Measurements from ENCODE around the gene SGMS1. TPM values are rescaled to one million over a fixed set of nuclear protein-coding genes. Genes with fewer than 3 reads are reported as not detected.

SGMS1 gene
- total and polyA plus RNA-seq, 2 donors (not counting 3 experiments of a cell fraction or from before 2014, with no cell fraction given) = 9.7 to 23.7 TPM

DNA sequence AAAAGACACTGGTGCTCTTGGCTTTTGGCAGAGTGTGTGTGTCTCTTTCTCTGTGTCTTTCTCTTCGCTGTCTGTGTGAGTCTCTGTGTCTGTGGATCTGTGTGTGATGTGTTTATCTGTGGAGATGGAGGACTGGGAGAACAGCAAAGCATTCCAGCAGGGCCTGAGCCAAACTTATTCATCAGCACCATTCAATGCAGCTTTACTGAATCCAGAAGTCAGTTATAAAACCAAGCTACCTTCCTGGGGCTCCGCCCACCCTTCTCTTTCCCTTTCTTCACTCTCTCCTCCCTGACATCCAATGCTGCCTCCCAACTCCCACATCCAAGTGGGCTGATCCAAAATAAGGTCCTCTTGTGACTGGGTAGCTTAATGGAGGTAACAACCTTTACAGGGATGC, 3.9 kb downstream of the SGMS1 start:
- ChIA-PET CTCF (interaction anchor here (1.4 to 7.3 kb wide), 2 partner anchors 15 to 251 kb away, joined by 4 to 106 read pairs; no protein-coding TSS in a partner anchor), POLR2A (no interaction called here)
- no peak for DNase-seq (ENCODE audit: low read depth, low spot score)
- TF ChIP-seq EZH2 (IDR thresholded peaks at IDR 0.05; ENCODE audit: borderline replicate concordance, low read depth, low read length, severe bottlenecking) = no peak
- TF ChIP-seq FOS (IDR thresholded peaks at IDR 0.05; ENCODE audit: borderline replicate concordance, insufficient read depth, low read length) = no peak
- TF ChIP-seq, protein P1, sequence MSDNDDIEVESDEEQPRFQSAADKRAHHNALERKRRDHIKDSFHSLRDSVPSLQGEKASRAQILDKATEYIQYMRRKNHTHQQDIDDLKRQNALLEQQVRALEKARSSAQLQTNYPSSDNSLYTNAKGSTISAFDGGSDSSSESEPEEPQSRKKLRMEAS (IDR thresholded peaks at IDR 0.05; ENCODE audit: insufficient read depth, insufficient read length) = no peak
- no peak for TF ChIP-seq MYC (IDR thresholded peaks at IDR 0.05; ENCODE audit: low read depth, low read length)
- TF ChIP-seq GATA2 (IDR thresholded peaks at IDR 0.05; ENCODE audit: insufficient read depth, insufficient read length, low read depth, low read length) = no peak
- TF ChIP-seq, protein P2, sequence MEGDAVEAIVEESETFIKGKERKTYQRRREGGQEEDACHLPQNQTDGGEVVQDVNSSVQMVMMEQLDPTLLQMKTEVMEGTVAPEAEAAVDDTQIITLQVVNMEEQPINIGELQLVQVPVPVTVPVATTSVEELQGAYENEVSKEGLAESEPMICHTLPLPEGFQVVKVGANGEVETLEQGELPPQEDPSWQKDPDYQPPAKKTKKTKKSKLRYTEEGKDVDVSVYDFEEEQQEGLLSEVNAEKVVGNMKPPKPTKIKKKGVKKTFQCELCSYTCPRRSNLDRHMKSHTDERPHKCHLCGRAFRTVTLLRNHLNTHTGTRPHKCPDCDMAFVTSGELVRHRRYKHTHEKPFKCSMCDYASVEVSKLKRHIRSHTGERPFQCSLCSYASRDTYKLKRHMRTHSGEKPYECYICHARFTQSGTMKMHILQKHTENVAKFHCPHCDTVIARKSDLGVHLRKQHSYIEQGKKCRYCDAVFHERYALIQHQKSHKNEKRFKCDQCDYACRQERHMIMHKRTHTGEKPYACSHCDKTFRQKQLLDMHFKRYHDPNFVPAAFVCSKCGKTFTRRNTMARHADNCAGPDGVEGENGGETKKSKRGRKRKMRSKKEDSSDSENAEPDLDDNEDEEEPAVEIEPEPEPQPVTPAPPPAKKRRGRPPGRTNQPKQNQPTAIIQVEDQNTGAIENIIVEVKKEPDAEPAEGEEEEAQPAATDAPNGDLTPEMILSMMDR (IDR thresholded peaks at IDR 0.05; ENCODE audit: extremely low read depth in 1 of 2, insufficient read depth in 1 of 2, low read depth in 1 of 2, low read length in 2 of 2) = no peak
- TF ChIP-seq JUN (IDR thresholded peaks at IDR 0.05; ENCODE audit: borderline replicate concordance, insufficient read depth, insufficient read length, low read depth) = no peak
- TF ChIP-seq POLR2A (IDR thresholded peaks at IDR 0.05; ENCODE audit: low read depth, low read length) = no peak
- no peak for TF ChIP-seq POLR2AphosphoS5 (IDR thresholded peaks at IDR 0.05; ENCODE audit: insufficient read depth, low read depth, low read length)
- intact Hi-C loops (cut with micrococcal nuclease) = loop anchor here (5.0 kb wide), 1 partner anchor 1957 kb away; no protein-coding TSS in a partner anchor
- Histone ChIP-seq H3K36me3 (ENCODE audit: control insufficient read depth in 2 of 2, extremely low read depth in 1 of 2, insufficient read depth in 2 of 2, low read length in 2 of 2) (no peaks in the 10 kb centered on the region), H3K4me2 (ENCODE audit: insufficient read depth, low read length) (no peak overlapping the region), H3K9ac (replicated peaks; ENCODE audit: extremely low read depth, insufficient read depth, low read length) (no peak overlapping the region), H3K27ac (ENCODE audit: insufficient read depth, low read depth, low read length) (no peak overlapping the region), H3K4me1 (ENCODE audit: control insufficient read depth, extremely low read depth, insufficient read depth, low read length) (peaks cover 14% of the 10 kb centered on the region), H2AFZ (ENCODE audit: low read depth, low read length) (no peak overlapping the region), H3K4me3 (replicated peaks in 1 of 3; ENCODE audit: insufficient read depth in 1 of 3, low read depth in 1 of 3, low read length in 3 of 3) (no peak overlapping the region), H4K20me1 (replicated peaks; ENCODE audit: control insufficient read depth, extremely low read depth, insufficient read depth, low read length) (no peaks in the 10 kb centered on the region), H3K27me3 (ENCODE audit: control insufficient read depth in 2 of 2, insufficient read depth in 2 of 2, low read length in 2 of 2) (no peaks in the 10 kb centered on the region), H3K79me2 (ENCODE audit: control insufficient read depth, insufficient read depth, low read length) (no peaks in the 10 kb centered on the region), H3K9me3 (replicated peaks; ENCODE audit: control insufficient read depth, insufficient read depth, low read length) (no peaks in the 10 kb centered on the region), H3K9me1 (replicated peaks; ENCODE audit: control insufficient read depth, extremely low read depth, insufficient read depth, low read length) (no peaks in the 10 kb centered on the region)
- dilution Hi-C loops (cut with MboI; ENCODE audit: extremely low pct_ligation_motif_present, low sequenced_read_pairs) = no loop called here
- FAIRE-seq = no peak
- BruUV-seq (replicated peaks) = no TSS peak

Data from endothelial cell of umbilical vein (primary cell).